H9 (cell line): ENCODE measurements around the gene CMTM5. TPM values are rescaled to one million over a fixed set of nuclear protein-coding genes. Genes with fewer than 3 reads are reported as not detected.

Experiments
- DNase-seq: peaks from one replicate; pipeline ENCODE4 v3.0.0-alpha.2; 2017
- H2AFZ ChIP-seq: one replicate; pipeline ENCODE4 v1.6.1; 2013; ENCODE audit warnings: mild to moderate bottlenecking, low read length, control low read depth, moderate library complexity
- H2AK5ac ChIP-seq: 2 replicates; pipeline ENCODE4 v1.6.1; 2013; ENCODE audit warnings: low read length, control low read depth, mixed read lengths; ENCODE audit not compliant: insufficient read length
- H2BK120ac ChIP-seq: one replicate; pipeline ENCODE4 v1.6.1; 2013; ENCODE audit warnings: low read depth, mild to moderate bottlenecking, low read length, control low read depth, inconsistent platforms; ENCODE audit not compliant: poor library complexity, severe bottlenecking
- H2BK12ac ChIP-seq: 2 replicates; pipeline ENCODE4 v1.6.1; 2013; ENCODE audit warnings: low read length, control low read depth, mixed read lengths, low read depth; ENCODE audit not compliant: insufficient read length
- H2BK15ac ChIP-seq: 2 replicates; pipeline ENCODE4 v1.6.1; 2013; ENCODE audit warnings: low read depth, low read length, control low read depth
- H2BK20ac ChIP-seq: one replicate; pipeline ENCODE4 v1.6.1; 2013; ENCODE audit warnings: low read depth, mild to moderate bottlenecking, low read length, control low read depth, inconsistent platforms; ENCODE audit not compliant: poor library complexity, severe bottlenecking
- H2BK5ac ChIP-seq: 2 replicates; pipeline ENCODE4 v1.6.1; 2013; ENCODE audit warnings: low read length, control low read depth, mixed read lengths; ENCODE audit not compliant: insufficient read length
- H3K14ac ChIP-seq: 2 replicates; pipeline ENCODE4 v1.6.1; 2013; ENCODE audit warnings: low read length, control low read depth; ENCODE audit not compliant: insufficient read depth
- H3K18ac ChIP-seq: 2 replicates; pipeline ENCODE4 v1.6.1; 2013; ENCODE audit warnings: low read depth, mild to moderate bottlenecking, mixed read lengths, low read length, control low read depth; ENCODE audit not compliant: insufficient read length
- H3K23ac ChIP-seq: 2 replicates; pipeline ENCODE4 v1.6.1; 2013; ENCODE audit warnings: low read length, control low read depth, mixed read lengths, low read depth; ENCODE audit not compliant: insufficient read length
- H3K23me2 ChIP-seq: 2 replicates; pipeline ENCODE4 v1.6.1; 2013; ENCODE audit warnings: low read depth, mild to moderate bottlenecking, mixed read lengths, low read length, control low read depth; ENCODE audit not compliant: insufficient read length, poor library complexity, severe bottlenecking
- H3K27ac ChIP-seq: 2 replicates; pipeline ENCODE4 v1.5.1; 2013; ENCODE audit warnings: low read length, control low read depth, mixed read lengths, low read depth; ENCODE audit not compliant: insufficient read length
- H3K27me3 ChIP-seq: 2 replicates; pipeline ENCODE4 v1.6.1; 2013; ENCODE audit warnings: low read length, control low read depth, inconsistent platforms; ENCODE audit not compliant: insufficient read depth
- H3K4ac ChIP-seq: 2 replicates; pipeline ENCODE4 v1.6.1; 2013; ENCODE audit warnings: low read depth, mild to moderate bottlenecking, control low read depth, inconsistent platforms, low read length, moderate library complexity
- H3K4me1 ChIP-seq: 2 replicates; pipeline ENCODE4 v1.6.1; 2013; ENCODE audit warnings: low read length, control low read depth, inconsistent platforms; ENCODE audit not compliant: insufficient read depth
- H3K4me2 ChIP-seq: 2 replicates; pipeline ENCODE4 v1.6.1; 2013; ENCODE audit warnings: low read length, control low read depth, mixed read lengths; ENCODE audit not compliant: insufficient read length, insufficient read depth
- H3K56ac ChIP-seq: 2 replicates; pipeline ENCODE4 v1.6.1; 2013; ENCODE audit warnings: low read depth, mild to moderate bottlenecking, mixed read lengths, low read length, control low read depth; ENCODE audit not compliant: insufficient read length
- H3K79me1 ChIP-seq: 2 replicates; pipeline ENCODE4 v1.6.1; 2013; ENCODE audit warnings: low read depth, mild to moderate bottlenecking, moderate library complexity, low read length, control low read depth, inconsistent platforms; ENCODE audit not compliant: insufficient read depth, poor library complexity, severe bottlenecking
- H3K79me2 ChIP-seq: 2 replicates; pipeline ENCODE4 v1.6.1; 2013; ENCODE audit warnings: low read length, control low read depth, inconsistent platforms; ENCODE audit not compliant: insufficient read depth
- H3K9ac ChIP-seq: 2 replicates; pipeline ENCODE4 v1.6.1; 2013; ENCODE audit warnings: low read length, control low read depth, mixed read lengths; ENCODE audit not compliant: insufficient read length; ENCODE audit errors: extremely low read depth
- H3K9me3 ChIP-seq: one replicate; pipeline ENCODE4 v1.6.1; 2013; ENCODE audit warnings: low read depth, low read length, inconsistent platforms; ENCODE audit not compliant: control insufficient read depth
- H3T11ph ChIP-seq: one replicate; pipeline ENCODE4 v1.6.1; 2013; ENCODE audit warnings: mild to moderate bottlenecking, low read length, control low read depth, inconsistent platforms
- H4K20me1 ChIP-seq: one replicate; pipeline ENCODE4 v1.6.1; 2013; ENCODE audit not compliant: control insufficient read depth, insufficient read length, insufficient read depth
- H4K5ac ChIP-seq: 2 replicates; pipeline ENCODE4 v1.6.1; 2013; ENCODE audit warnings: low read depth, mild to moderate bottlenecking, mixed read lengths, low read length, control low read depth; ENCODE audit not compliant: insufficient read length
- H4K8ac ChIP-seq: replicated peaks from 2 replicates; pipeline ENCODE4 v1.6.1; 2013; ENCODE audit warnings: low read length, control low read depth, mixed read lengths, low read depth; ENCODE audit not compliant: insufficient read length
- H4K91ac ChIP-seq: 2 replicates; pipeline ENCODE4 v1.6.1; 2013; ENCODE audit warnings: low read depth, mild to moderate bottlenecking, moderate library complexity, mixed read lengths, low read length, control low read depth; ENCODE audit not compliant: insufficient read length
- H3K27ac Mint-ChIP-seq, 3 experiments: 2 replicates in 2 of 3; 3 replicates in 1 of 3; pipeline ENCODE4 v1.8.0; 2020 to 2021; ENCODE audit warnings: mixed read lengths in 3 of 3, mild to moderate bottlenecking in 1 of 3, moderate library complexity in 1 of 3
- H3K27me3 Mint-ChIP-seq: 2 replicates; pipeline ENCODE4 v1.8.0; 2021; ENCODE audit warnings: low read depth, mild to moderate bottlenecking, moderate library complexity, mixed read lengths
- H3K36me3 Mint-ChIP-seq, 3 experiments: 2 replicates in 2 of 3; 3 replicates in 1 of 3; pipeline ENCODE4 v1.8.0; 2020 to 2021; ENCODE audit warnings: low read depth in 3 of 3, mixed read lengths in 3 of 3; ENCODE audit not compliant: insufficient read depth in 1 of 3
- H3K4me1 Mint-ChIP-seq, 2 experiments: 2 replicates each; pipeline ENCODE4 v1.8.0; 2020; ENCODE audit warnings: mixed read lengths in 2 of 2
- H3K4me3 Mint-ChIP-seq, 2 experiments: 2 replicates in 1 of 2; 3 replicates in 1 of 2; pipeline ENCODE4 v1.8.0; 2020 to 2021; ENCODE audit warnings: mild to moderate bottlenecking in 2 of 2, mixed read lengths in 2 of 2, moderate library complexity in 1 of 2
- H3K9me3 Mint-ChIP-seq, 2 experiments: 2 replicates in 1 of 2; 3 replicates in 1 of 2; pipeline ENCODE4 v1.8.0; 2020; ENCODE audit warnings: mild to moderate bottlenecking in 2 of 2, mixed read lengths in 2 of 2, moderate library complexity in 1 of 2
- CTCF ChIP-seq: fragments of 200-600 bp; sonication (generic); conservative IDR thresholded peaks from 3 replicates; pipeline ENCODE4 v1.8.0; 2021; ENCODE audit warnings: antibody characterized with exemption, mild to moderate bottlenecking
- WGBS: extraction: QIAGEN DNeasy Blood & Tissue Kit; methylation state at CpG from one replicate; pipeline ENCODE4 v1.1.7; 2013; ENCODE audit warnings: missing lambda C conversion rate, low lambda C conversion rate, mixed read lengths; ENCODE audit not compliant: insufficient read length; ENCODE audit errors: extremely low coverage; 5-methylcytosine and 5-hydroxymethylcytosine counted together
- total RNA-seq: library from RNA; stranded (reverse); gene quantifications from 2 replicates; pipeline ENCODE4 v1.2.1, GENCODE V29; 2021

The CMTM5 gene
- total RNA-seq, 1 experiment from 2014 or later, result not detected

- Histone ChIP-seq H3K18ac (no peak overlapping the region), H3K9ac (no peak overlapping the region), H3K4ac (no peak overlapping the region), H3K4me2 (no peak overlapping the region), H2AK5ac (no peak overlapping the region), H2BK12ac (no peak overlapping the region), H4K5ac (no peak overlapping the region), H3K23me2 (no peaks in the 10 kb centered on the region), H4K20me1 (no peaks in the 10 kb centered on the region), H2AFZ (no peak overlapping the region), H3K9me3 (no peaks in the 10 kb centered on the region), H2BK15ac (no peak overlapping the region), H3K14ac (no peak overlapping the region), H3T11ph (no peak overlapping the region), H2BK20ac (no peak overlapping the region), H3K79me1 (no peaks in the 10 kb centered on the region), H4K91ac (no peak overlapping the region), H2BK120ac (no peak overlapping the region), H4K8ac (no peak overlapping the region), H3K4me1 (no peaks in the 10 kb centered on the region; the same call in 1 of the 2 replicates), H2BK5ac (no peak overlapping the region), H3K56ac (no peak overlapping the region), H3K27me3 (no peaks in the 10 kb centered on the region), H3K23ac (no peak overlapping the region), H3K79me2 (no peaks in the 10 kb centered on the region), H3K27ac (no peak overlapping the region)
- H3K4me1 Mint-ChIP-seq, result peaks cover 7 to 8% of the 10 kb centered on the region in 2 experiments
- no peaks in the 10 kb centered on the region; a peak in 1 of 5 replicates for H3K9me3 Mint-ChIP-seq
- H3K36me3 Mint-ChIP-seq, result no peaks in the 10 kb centered on the region
- no peak for TF ChIP-seq CTCF
- WGBS, result no CpG with 5 or more reads among the region's 10 CpGs
- no peak overlapping the region for H3K27ac Mint-ChIP-seq
- H3K27me3 Mint-ChIP-seq, result peaks cover 39% of the 10 kb centered on the region
- DNase-seq, result no peak
- H3K4me3 Mint-ChIP-seq, result no peak overlapping the region; a peak in 1 of 5 replicates
Observed at GRCh38 chr14:23396781-23397407, 20.0 kb downstream of the CMTM5 start.
